HG02798 (cell line): ENCODE measurements around the gene TREX2.
A peak's percentile ranks its signal among the peaks of the same experiment; 100 is the strongest.

Experiments used
- ATAC-seq: cut with Tn5 transposase; IDR thresholded peaks from one replicate; pipeline ENCODE4 v1.9.1; 2021; ENCODE audit warnings: mild to moderate bottlenecking; ENCODE audit not compliant: unreplicated experiment, poor library complexity

The TREX2 gene

DNA sequence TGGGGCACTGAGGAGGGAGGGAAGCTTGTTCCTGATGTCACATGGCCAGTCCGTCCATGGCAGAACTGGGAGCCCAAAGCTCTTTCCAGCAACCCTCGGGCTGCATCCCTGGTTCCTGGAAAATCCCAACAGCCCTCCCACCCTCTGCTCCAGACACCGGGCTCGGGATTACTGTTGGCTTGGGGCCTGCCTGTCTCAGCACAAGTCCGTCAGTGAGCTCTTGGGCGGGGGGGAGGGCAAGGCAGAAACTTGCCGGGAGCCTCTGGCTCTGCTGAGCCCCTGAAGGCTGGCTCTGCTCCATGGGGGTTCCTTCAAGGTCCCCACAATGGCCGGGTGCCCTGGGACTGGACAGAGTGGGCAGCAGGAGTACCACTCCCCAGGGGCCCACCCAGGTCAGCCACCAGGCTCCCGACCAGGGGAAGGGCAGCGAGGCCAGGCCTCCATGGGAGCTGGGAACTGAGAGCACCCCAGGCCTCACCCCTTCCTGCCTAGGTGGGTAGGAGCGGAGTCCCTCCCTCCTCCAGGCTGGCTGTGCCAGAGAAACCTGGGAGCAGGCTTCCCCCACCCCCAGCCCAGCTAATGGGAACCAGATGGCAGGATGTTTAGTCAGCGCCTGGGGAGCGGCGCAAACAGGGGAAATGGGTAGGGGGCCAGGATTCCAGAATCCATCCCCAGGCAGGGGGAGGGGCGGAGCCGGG, 31.0 kb upstream of the TREX2 start:
- no peak for ATAC-seq

DNA sequence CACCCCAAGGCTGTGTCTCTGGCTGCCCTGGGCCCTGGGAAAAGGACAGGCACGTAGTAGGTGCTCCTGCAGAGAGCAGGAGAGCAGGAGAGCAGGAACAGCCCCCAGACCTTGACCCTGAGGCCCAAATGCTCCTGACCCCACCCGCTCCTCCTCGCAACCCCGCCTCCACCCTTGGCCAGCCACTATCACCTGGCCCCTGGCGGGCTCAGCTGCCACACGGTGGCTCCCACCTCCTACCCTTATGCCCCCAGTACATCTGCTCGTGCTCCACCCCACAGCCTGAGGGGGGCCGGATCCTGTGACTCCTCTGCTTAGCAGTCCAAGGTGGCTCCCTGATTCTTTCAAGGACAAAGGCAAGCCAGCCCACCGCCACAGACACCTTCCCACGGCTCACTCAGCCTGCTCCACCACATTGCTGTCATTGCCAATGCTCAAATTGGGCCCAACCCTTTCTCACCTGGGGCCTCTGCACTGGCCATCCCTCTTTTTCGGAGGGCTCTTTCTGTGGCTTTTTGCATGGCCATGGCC, 30.0 kb upstream of the TREX2 start:
- no peak for ATAC-seq

DNA sequence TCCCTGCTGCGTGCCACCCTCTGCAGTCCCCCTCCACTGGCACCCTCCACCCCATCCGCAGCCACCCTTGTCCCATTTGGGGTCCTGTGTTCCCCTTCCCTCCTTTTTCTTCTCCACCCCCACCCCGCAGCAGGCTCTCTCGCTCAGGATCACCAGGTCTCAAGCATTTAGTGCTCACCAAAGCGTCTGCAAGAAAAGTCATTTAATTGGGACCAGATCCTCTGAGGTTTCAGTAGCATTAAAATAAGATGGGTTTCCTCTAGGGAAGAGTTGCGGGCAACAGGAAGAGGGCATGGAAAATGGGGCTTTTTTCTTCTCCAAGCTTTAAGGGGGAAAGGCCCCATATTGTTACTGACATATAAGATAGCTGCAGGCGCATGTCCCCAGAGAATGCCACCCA, 29.4 kb upstream of the TREX2 start:
- ATAC-seq = no peak

DNA sequence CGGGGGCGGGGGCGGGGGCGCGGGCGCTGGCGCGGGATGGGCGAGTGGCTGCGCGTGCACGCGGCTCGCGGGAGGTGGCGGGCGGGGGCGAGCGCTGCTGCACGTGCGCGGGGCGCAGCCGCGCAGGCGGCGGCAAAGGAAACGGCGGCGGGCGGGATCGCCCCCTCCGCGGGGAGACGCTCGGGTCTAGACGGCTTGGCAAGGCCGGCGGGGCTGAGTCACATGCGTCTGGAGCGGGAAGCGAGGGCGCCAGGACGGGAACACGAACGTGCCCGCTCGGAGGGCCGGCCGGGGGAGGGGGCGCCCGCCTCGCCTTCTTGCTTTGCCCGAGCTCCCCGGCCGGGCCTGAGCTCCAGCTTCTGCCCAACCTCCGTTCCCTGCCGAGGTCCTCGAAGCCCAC, 28.9 kb upstream of the TREX2 start:
- ATAC-seq = no peak

DNA sequence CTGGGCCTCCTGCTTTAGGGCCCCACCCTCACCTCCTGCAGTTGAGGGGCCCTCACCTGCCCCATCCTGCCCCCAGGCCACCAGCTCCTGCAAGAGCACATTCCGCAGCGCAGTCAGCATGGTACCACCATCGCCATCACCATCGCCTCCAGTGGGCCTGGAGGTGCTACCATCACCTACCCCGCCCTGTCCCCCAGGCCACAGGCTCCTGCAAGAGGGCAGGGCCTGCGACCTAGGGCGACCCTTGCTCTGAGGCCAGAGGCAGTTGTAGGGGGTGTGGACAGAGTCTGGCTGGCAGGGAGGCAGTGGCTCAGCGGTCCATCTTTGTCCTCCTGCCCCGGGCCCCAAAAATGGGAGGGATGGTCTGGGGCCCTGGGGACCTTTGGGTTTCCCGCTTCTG, 28.4 kb upstream of the TREX2 start:
- no peak for ATAC-seq

DNA sequence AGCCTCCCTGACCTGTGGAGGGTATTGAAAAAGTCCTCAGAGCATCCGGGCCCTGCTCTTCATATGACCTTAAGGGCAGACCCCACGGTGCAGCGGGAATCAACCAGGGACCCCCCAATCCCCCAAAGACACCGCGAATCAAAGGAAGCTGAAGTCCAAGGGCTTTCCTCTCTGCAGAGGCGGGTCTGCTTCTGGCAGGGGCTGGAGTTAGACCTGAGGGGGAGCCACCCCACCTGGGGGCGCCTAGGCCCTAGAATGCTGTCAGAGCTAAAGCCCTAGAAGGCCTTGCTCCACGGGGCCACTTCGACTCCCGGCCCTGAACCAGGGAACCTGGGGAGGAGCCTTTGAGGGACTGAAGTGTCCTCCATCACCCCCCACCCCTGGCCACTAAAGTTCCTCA, 27.3 kb upstream of the TREX2 start:
- no peak for ATAC-seq

DNA sequence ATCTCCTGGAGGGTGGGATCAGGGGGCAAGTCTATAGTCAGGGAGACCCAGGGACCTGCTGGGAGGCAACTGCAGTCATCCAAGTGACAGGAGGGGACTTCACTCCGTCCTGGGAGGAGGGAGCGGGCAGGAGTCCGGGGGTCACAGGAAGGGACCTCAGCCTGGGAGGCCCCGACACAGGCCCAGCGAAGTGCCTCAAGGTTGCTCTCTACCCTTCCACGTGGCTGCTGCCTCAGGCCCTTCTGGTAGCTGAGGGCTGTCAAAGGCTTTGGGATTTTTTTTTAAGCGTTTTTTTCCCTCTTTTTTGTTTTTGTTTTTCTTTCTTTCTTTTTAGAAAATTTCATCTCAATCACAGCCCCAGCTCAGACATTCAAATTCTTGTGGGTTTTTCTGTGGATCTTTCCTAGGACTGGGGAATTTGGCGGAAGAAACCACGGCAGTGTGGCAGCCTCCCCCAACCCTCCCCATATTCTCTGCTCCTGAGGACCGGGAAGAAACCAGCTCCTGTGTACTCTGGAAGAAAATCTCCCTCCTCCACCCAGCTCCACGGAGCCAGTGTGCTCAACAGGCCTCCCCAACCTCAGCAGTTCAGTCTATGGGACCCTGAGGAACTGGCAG, 25.9 kb upstream of the TREX2 start:
- no peak for ATAC-seq

DNA sequence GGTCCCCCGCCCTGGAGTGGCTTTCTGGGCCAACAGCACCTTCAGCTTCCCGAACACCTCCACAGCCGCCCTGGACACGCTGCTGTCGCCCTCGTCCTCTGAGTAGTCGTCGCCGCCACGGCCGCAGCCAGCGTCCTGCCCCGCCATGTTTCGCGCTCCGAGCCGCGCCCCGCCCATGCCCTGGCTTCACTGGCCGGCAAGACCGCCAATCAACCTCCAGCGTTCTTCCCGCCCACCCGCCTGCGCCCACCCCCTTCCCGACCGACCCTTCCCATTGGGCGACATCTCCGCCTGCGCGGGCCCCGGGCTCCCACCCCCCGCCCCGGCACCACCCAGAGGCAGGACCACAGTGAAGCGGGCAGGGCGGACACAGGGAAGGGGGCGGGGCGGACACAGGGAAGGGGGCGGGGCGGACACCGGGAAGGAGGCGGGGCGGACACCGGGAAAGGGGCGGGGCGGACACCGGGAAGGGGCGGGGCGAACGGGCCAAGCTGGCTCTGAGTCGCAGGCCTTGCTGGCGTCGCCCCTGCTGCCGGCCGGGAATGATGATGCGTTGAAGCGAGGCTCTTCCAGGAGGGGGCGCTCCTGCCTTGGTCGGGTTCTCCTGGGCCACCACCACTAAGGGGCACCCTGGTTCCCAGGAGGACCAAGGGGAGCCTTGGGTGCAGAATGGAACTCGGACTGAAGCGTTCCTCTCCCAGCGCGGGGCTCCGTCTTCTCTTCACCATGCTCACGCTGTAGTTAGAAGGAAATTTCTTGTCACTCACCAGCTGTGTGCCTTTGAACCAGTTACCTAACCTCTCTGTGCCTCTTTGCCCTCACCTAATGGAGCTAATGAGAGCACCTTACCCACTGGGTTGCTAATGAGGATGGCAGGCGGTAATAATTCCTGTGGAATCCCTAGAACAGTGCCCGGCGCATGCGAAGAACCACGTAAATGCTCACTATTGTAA, 24.8 kb upstream of the TREX2 start, which contains the start of gene HAUS7:
Gene HAUS7 (minus strand): TSS at position 166 of the 953 bp plus-strand sequence. CDS start 19 bp downstream, at position 147.
- peak; percentile 90 for ATAC-seq

DNA sequence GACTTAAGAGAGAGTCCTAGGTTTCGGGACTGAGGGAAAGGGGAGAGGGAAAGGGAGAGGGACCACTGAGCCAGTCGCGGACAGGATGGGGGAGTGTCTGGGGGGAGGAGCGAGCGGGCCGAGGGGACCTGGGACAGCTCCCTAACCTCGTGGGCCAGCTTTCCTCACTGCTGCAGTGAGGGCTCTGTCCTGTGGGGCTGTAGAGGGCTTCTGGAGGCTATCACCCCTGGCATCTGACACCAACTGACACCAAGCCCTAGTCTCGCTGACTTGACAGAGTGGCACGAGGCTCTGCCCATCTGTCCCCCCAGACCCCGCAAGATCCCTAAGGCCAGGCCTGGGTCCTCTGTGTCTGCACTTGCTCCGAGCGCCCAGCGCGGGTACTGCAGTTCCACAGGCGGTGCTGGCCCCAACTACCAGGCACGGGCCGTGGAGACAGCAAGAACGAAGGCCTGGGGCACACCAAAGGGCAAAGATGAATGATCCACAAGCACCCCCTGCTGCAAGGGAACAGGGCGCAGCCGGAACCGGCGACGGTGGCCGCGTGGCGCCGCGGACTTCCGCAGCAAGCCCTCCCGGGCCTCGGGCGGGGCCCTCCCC, 24.1 kb upstream of the TREX2 start:
- peak; percentile 34 for ATAC-seq

DNA sequence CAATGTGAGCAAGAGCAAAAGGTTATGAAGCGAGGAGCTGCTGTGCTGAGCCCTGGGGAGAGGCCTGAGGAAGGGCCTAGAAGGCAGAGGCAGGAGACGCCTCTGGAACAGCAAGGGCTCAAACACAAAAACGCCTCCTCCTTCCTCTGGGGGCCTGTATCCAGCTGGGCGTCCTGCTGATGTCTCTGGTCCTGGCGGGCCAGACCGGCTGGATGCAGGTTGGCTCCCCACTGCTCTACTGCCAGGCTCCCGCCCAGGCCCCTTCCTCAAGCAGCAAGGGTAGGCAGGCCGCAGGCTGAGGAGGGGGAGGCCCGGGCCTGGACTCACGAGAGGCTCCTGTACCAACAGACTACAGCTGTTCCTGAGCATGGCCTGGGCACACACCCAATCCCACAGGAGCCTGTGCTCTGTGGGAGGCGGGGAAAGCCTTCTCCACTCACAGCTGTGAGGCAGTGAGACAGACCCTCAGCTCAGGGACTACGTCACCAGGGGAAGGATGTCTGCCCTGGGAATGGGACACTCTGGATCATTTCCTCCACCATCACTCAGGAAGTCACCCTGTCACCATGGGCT, 22.2 kb upstream of the TREX2 start:
- no peak for ATAC-seq

DNA sequence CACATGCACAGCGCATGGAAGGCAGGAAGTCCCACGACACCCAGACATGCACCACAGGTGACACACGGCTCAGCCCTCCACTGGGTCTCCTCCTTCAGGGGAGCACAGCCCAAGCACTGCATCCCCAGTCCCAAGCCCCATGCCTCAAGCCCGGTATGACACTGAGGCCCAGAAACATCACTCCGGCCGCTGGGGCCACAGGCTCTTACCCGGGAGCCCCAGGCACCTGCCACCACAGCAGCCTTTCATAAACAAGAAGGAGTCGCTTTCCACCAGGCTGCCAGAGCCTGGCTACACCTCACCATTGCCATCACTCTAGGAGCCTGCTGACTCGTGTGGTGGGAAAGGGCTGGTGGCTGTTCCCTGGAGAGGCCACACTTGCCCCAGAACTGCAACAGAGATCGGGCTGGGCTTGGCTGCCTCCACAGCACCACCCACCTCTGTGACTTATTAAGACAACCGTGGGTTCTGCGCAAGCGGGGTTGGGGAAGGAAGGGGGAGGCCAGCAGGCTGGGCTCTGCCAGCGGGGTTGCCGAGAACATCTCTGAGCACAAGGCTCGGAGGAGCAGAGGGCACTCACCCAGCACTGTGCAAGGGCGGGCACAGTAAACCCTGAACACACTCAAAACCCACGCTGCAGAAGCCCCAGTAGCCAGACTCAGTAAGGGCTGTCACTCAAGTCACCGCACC, 20.0 kb upstream of the TREX2 start:
- ATAC-seq = no peak

DNA sequence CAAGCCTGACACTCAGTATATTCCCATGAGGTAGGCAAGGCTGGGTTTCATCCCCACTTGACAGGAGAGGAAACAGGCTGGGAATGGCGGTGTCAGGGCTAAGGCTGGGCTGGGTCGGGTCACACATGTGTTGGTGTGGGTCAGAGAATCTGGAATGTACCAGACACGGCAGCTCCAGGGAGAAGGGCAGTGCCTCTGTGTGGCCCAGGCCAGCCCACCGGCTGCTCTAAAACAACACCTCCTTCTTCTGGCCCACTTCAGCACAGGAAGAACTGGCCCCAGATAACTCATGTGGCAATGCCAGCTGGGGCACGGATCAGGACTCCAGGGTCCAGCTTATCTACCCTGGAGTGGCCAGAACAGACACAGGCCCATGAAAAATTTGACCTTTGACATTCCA, 18.3 kb upstream of the TREX2 start:
- no peak for ATAC-seq

DNA sequence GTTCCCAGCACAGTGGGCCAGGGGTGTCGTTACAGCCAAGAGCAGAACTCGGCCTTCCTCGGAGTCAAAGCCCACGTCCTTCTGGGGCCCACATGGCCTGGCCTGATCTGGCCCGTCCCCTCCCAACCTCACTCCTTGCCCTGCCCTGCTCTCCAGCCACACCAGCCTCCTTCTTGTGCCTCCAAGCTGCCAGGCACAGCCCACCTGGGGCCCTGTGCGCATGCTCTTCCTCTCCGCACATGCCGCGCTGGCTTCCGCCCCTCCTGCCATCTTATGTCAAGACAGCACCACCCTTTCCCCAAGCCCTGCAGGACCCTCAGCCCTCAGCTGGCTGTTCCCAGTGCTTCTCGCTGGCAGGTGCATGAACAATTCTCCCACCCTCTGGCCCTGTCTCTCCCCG, 17.7 kb upstream of the TREX2 start:
- no peak for ATAC-seq

DNA sequence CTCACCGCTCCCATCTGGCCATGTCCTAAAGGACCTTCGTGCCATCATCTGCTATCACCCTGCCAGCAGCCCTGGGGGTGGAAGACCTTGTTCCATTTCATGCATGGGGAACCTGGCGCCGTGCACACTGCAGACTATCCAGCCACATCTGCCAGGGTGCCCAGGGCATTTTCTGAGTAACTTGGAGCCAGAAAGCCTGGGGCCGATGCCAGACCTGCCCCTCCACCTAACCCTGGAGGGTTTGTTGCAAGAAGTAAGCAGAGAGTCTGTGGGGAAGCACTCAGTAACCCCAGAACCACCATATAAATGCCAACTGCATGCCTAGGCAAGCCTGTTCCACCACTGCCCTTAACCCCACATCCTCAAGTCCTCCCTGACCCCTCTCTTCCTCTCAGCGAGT, 17.2 kb upstream of the TREX2 start:
- ATAC-seq = no peak

DNA sequence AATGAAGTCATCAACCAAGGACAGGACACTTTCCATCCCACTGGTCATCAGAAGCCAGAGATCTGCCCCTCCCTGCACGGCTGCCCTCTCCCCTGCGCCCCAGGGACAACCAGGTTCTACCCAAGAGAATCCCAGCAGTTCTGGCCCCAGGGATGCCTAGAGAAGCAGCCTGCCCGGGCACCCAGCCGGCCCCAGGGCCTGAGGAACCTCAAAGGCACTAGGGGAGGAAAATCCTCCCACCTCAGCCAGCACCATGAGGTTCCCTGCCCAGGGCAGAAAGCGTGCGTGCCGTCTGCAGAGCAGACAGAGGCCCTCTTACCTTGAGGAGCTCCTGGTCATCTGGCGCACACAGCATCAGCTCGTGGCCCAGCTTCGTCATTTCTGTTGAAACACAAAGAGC, 16.4 kb upstream of the TREX2 start:
- no peak for ATAC-seq

DNA sequence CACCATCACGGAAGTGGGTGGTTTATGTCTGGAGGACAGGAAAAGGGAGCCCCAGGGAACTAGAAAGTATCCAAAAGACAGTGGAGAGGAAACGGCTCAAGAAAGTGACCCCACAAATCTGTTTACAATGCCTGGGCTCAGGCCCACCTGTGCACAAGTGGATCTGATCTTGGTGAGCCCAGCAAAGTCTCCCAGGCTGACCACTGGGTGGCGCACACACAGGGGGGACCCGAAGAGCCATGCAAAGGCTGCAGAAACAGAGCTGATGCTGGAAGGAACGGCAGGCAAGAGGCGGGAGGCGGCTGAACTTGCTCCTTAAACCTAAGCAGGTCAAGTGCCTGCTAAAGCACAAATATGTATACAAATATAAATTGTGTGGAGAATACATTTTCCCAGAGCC, 15.0 kb upstream of the TREX2 start:
- ATAC-seq = no peak

DNA sequence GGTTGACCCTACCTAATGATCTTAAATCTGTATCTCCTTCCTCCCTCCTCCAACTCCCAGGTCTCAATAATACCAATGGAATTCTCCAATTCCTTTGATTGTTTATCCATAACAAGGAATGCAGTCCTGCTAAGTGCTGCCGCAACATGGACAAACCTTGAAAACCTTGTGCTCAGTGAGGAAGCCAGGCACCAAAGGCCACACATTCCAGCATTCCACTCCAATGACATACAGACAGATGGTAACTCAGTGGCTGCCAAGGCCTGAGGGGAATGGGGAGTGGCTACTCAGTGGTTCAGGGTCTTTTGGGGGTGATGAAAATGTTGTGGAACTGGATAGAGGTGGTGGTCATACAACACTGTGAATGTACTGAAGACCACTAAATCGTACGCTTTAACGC, 14.1 kb upstream of the TREX2 start:
- no peak for ATAC-seq

DNA sequence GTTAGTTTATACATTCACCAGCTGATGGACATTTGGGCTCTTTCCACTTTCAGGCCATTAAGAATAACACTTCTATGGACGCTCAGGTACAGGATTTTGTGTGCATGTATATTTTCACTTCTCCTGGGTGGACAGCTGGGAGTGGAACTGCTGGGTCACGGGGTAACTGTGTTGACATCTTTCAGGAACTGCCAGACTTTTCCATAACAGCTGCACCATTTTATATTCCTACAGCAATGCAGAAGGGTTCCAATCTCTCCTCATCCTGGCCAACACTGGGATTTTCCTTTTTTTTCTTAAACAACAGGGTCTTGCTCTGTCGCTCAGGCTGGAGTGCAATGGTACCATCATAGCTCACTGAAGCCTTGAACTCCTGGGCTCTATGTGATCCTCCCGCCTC, 12.6 kb upstream of the TREX2 start:
- ATAC-seq = no peak

DNA sequence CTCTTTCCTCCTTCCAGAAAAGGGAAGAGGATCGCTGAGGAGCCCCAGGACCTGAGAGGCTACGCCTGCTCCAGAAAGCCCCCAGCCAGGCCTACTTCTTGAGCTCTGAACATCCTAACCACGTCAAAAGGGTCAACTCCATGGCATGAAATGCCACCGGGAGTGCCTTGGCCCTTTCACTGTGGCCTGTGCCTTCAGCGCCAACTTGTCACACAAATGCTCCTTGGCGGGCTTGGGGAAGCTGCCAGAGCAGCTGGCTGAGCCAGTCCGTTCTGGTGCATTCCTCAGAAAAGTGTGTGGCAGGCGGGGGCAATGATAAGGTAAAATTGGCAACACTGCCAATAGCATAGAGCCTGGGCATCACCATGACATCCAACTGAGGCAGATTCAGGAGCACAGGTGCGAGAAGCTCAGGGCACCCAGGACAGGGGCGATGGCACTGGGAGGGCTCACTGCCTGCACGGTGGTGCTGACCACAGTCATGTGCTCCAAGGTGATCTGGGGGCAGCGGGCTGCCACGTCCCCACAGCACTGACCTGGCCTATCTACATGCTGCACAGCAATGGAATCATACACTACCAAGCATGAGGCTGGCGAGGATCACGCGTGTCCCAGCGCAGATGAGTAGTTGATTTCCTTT, 12.1 kb upstream of the TREX2 start:
- ATAC-seq = no peak
